Hindlimb muscle (tissue), 1 donor: ENCODE measurements around the gene KATNAL1. TPM values are rescaled to one million over a fixed set of nuclear protein-coding genes. Genes with fewer than 3 reads are reported as not detected.

Source experiments
- DNase-seq: peaks from one replicate; pipeline ENCODE4 v3.0.0-alpha.2; 2013
- polyA plus RNA-seq: library from polyadenylated mRNA; unstranded; fragments of 120-200 nt; gene quantifications from one replicate; pipeline ENCODE4 v1.2.1, GENCODE V29; 2013; ENCODE audit not compliant: insufficient read length

Gene KATNAL1
- polyA plus RNA-seq, 1 donor, result 11.2 TPM

GRCh38 chr13:30158774-30159445 lies 148.4 kb downstream of the KATNAL1 start:
- DNase-seq, result no peak

- DNase-seq, result no peak
These were observed 149.7 kb downstream of the KATNAL1 start for GRCh38 chr13:30157616-30157993.

GRCh38 chr13:30156826-30157615 lies 150.3 kb downstream of the KATNAL1 start:
- no peak for DNase-seq

GRCh38 chr13:30156270-30156669 lies 151.1 kb downstream of the KATNAL1 start:
- no peak for DNase-seq

GRCh38 chr13:30154931-30155330 lies 152.4 kb downstream of the KATNAL1 start:
- no peak for DNase-seq

- DNase-seq, result no peak
These were observed 152.8 kb downstream of the KATNAL1 start for GRCh38 chr13:30154531-30154930.

- DNase-seq, result no peak
These were observed 153.6 kb downstream of the KATNAL1 start for GRCh38 chr13:30153545-30154426.

Other genes starting within 250 kb of the KATNAL1 start
- 0.28 TPM for gene UBE2L5, start 114.9 kb upstream of the KATNAL1 start, polyA plus RNA-seq
- gene HMGB1, start 158.4 kb upstream of the KATNAL1 start, polyA plus RNA-seq, result 366 TPM